ENCODE data around the gene RTL1.

The RTL1 gene

GRCh38 chr14:100903672-100904185 is at the start of gene RTL1:
RTL1 (minus strand) TSS chr14:100903722; CDS start chr14:100884788, 18,934 bp downstream.
- Mint-ChIP-seq H3K27me3 (ENCODE audit: low read depth) (peaks cover 50% of the 10 kb centered on the region), H3K4me1 (ENCODE audit: low read depth) (no peaks in the 10 kb centered on the region), H3K9me3 (no peaks in the 10 kb centered on the region), H3K36me3 (ENCODE audit: low read depth) (no peaks in the 10 kb centered on the region), H3K27ac (no peak within 1 kb of the TSS), H3K4me3 (no peak within 1 kb of the TSS)
- DNase-seq (ENCODE audit: low spot score) = no peak

GRCh38 chr14:100950024-100950423 is 46.5 kb upstream of the RTL1 start:
- H3K27me3 Mint-ChIP-seq (ENCODE audit: low read depth) = peaks cover 6% of the 10 kb centered on the region
- H3K27ac Mint-ChIP-seq = no peak overlapping the region
- H3K36me3 Mint-ChIP-seq (ENCODE audit: low read depth) = no peaks in the 10 kb centered on the region
- H3K9me3 Mint-ChIP-seq = no peaks in the 10 kb centered on the region
- no peak for DNase-seq (ENCODE audit: low spot score)
- H3K4me3 Mint-ChIP-seq = no peak overlapping the region
- H3K4me1 Mint-ChIP-seq (ENCODE audit: low read depth) = no peaks in the 10 kb centered on the region

GRCh38 chr14:100944052-100944451 is 40.5 kb upstream of the RTL1 start:
- no peaks in the 10 kb centered on the region for H3K36me3 Mint-ChIP-seq (ENCODE audit: low read depth)
- DNase-seq (ENCODE audit: low spot score) = no peak
- H3K4me1 Mint-ChIP-seq (ENCODE audit: low read depth) = peaks cover 3% of the 10 kb centered on the region
- no peak overlapping the region for H3K27ac Mint-ChIP-seq
- peaks cover 12% of the 10 kb centered on the region for H3K27me3 Mint-ChIP-seq (ENCODE audit: low read depth)
- no peaks in the 10 kb centered on the region for H3K9me3 Mint-ChIP-seq
- H3K4me3 Mint-ChIP-seq = no peak overlapping the region

GRCh38 chr14:100930270-100930669 is 26.7 kb upstream of the RTL1 start:
- no peak overlapping the region for H3K27ac Mint-ChIP-seq
- DNase-seq (ENCODE audit: low spot score) = no peak
- H3K27me3 Mint-ChIP-seq (ENCODE audit: low read depth) = peaks cover 11% of the 10 kb centered on the region
- H3K4me3 Mint-ChIP-seq = no peak overlapping the region
- no peaks in the 10 kb centered on the region for H3K9me3 Mint-ChIP-seq
- no peaks in the 10 kb centered on the region for H3K4me1 Mint-ChIP-seq (ENCODE audit: low read depth)
- no peaks in the 10 kb centered on the region for H3K36me3 Mint-ChIP-seq (ENCODE audit: low read depth)

GRCh38 chr14:100915560-100915959 is 12.0 kb upstream of the RTL1 start:
- DNase-seq (ENCODE audit: low spot score) = no peak
- H3K27ac Mint-ChIP-seq = no peak overlapping the region
- no peaks in the 10 kb centered on the region for H3K4me1 Mint-ChIP-seq (ENCODE audit: low read depth)
- H3K36me3 Mint-ChIP-seq (ENCODE audit: low read depth) = no peaks in the 10 kb centered on the region
- H3K4me3 Mint-ChIP-seq = no peak overlapping the region
- H3K9me3 Mint-ChIP-seq = no peaks in the 10 kb centered on the region
- H3K27me3 Mint-ChIP-seq (ENCODE audit: low read depth) = no peaks in the 10 kb centered on the region

GRCh38 chr14:100914597-100915021 is 11.1 kb upstream of the RTL1 start:
- H3K36me3 Mint-ChIP-seq (ENCODE audit: low read depth) = no peaks in the 10 kb centered on the region
- no peaks in the 10 kb centered on the region for H3K9me3 Mint-ChIP-seq
- H3K4me1 Mint-ChIP-seq (ENCODE audit: low read depth) = no peaks in the 10 kb centered on the region
- no peak overlapping the region for H3K27ac Mint-ChIP-seq
- no peak overlapping the region for H3K4me3 Mint-ChIP-seq
- H3K27me3 Mint-ChIP-seq (ENCODE audit: low read depth) = no peaks in the 10 kb centered on the region
- DNase-seq (ENCODE audit: low spot score) = no peak

- H3K4me1 Mint-ChIP-seq (ENCODE audit: low read depth) = no peaks in the 10 kb centered on the region
- H3K9me3 Mint-ChIP-seq = no peaks in the 10 kb centered on the region
- no peak for DNase-seq (ENCODE audit: low spot score)
- peaks cover 3% of the 10 kb centered on the region for H3K27me3 Mint-ChIP-seq (ENCODE audit: low read depth)
- no peak overlapping the region for H3K27ac Mint-ChIP-seq
- no peaks in the 10 kb centered on the region for H3K36me3 Mint-ChIP-seq (ENCODE audit: low read depth)
- H3K4me3 Mint-ChIP-seq = no peak overlapping the region
These were observed 8.3 kb upstream of the RTL1 start for GRCh38 chr14:100911665-100912316.

- H3K4me3 Mint-ChIP-seq = no peak overlapping the region
- DNase-seq (ENCODE audit: low spot score) = no peak
- no peaks in the 10 kb centered on the region for H3K4me1 Mint-ChIP-seq (ENCODE audit: low read depth)
- peaks cover 3% of the 10 kb centered on the region for H3K27me3 Mint-ChIP-seq (ENCODE audit: low read depth)
- H3K27ac Mint-ChIP-seq = no peak overlapping the region
- no peaks in the 10 kb centered on the region for H3K36me3 Mint-ChIP-seq (ENCODE audit: low read depth)
- H3K9me3 Mint-ChIP-seq = no peaks in the 10 kb centered on the region
These were observed 7.6 kb upstream of the RTL1 start for GRCh38 chr14:100910888-100911664.

GRCh38 chr14:100909439-100909838 is 5.9 kb upstream of the RTL1 start:
- Mint-ChIP-seq H3K27me3 (ENCODE audit: low read depth) (peaks cover 13% of the 10 kb centered on the region), H3K9me3 (no peaks in the 10 kb centered on the region), H3K4me3 (no peak overlapping the region), H3K27ac (no peak overlapping the region), H3K36me3 (ENCODE audit: low read depth) (no peaks in the 10 kb centered on the region), H3K4me1 (ENCODE audit: low read depth) (no peaks in the 10 kb centered on the region)
- no peak for DNase-seq (ENCODE audit: low spot score)

- no peaks in the 10 kb centered on the region for H3K9me3 Mint-ChIP-seq
- H3K4me3 Mint-ChIP-seq = no peak overlapping the region
- no peak overlapping the region for H3K27ac Mint-ChIP-seq
- H3K27me3 Mint-ChIP-seq (ENCODE audit: low read depth) = peaks cover 21% of the 10 kb centered on the region
- H3K4me1 Mint-ChIP-seq (ENCODE audit: low read depth) = no peaks in the 10 kb centered on the region
- DNase-seq (ENCODE audit: low spot score) = no peak
- H3K36me3 Mint-ChIP-seq (ENCODE audit: low read depth) = no peaks in the 10 kb centered on the region
These were observed 3.7 kb upstream of the RTL1 start for GRCh38 chr14:100907240-100907639.

- Mint-ChIP-seq H3K9me3 (no peaks in the 10 kb centered on the region), H3K4me1 (ENCODE audit: low read depth) (no peaks in the 10 kb centered on the region), H3K27me3 (ENCODE audit: low read depth) (peaks cover 26% of the 10 kb centered on the region), H3K4me3 (no peak overlapping the region), H3K27ac (no peak overlapping the region), H3K36me3 (ENCODE audit: low read depth) (no peaks in the 10 kb centered on the region)
- DNase-seq (ENCODE audit: low spot score) = no peak
These were observed 2.9 kb upstream of the RTL1 start for GRCh38 chr14:100906420-100906819.

- Mint-ChIP-seq H3K4me3 (no peak overlapping the region), H3K27ac (no peak overlapping the region), H3K9me3 (no peaks in the 10 kb centered on the region), H3K36me3 (ENCODE audit: low read depth) (no peaks in the 10 kb centered on the region), H3K27me3 (ENCODE audit: low read depth) (peaks cover 36% of the 10 kb centered on the region), H3K4me1 (ENCODE audit: low read depth) (no peaks in the 10 kb centered on the region)
- no peak for DNase-seq (ENCODE audit: low spot score)
These were observed 1.6 kb upstream of the RTL1 start for GRCh38 chr14:100905166-100905565.

GRCh38 chr14:100904307-100905087 is 975 bp upstream of the RTL1 start:
- no peak overlapping the region for H3K27ac Mint-ChIP-seq
- peaks cover 42% of the 10 kb centered on the region for H3K27me3 Mint-ChIP-seq (ENCODE audit: low read depth)
- no peak for DNase-seq (ENCODE audit: low spot score)
- H3K4me1 Mint-ChIP-seq (ENCODE audit: low read depth) = no peaks in the 10 kb centered on the region
- H3K36me3 Mint-ChIP-seq (ENCODE audit: low read depth) = no peaks in the 10 kb centered on the region
- H3K4me3 Mint-ChIP-seq = no peak overlapping the region
- no peaks in the 10 kb centered on the region for H3K9me3 Mint-ChIP-seq

GRCh38 chr14:100903134-100903468 is 421 bp downstream of the RTL1 start:
- Mint-ChIP-seq H3K27ac (no peak overlapping the region), H3K36me3 (ENCODE audit: low read depth) (no peaks in the 10 kb centered on the region), H3K4me3 (no peak overlapping the region), H3K9me3 (no peaks in the 10 kb centered on the region), H3K27me3 (ENCODE audit: low read depth) (peaks cover 53% of the 10 kb centered on the region), H3K4me1 (ENCODE audit: low read depth) (no peaks in the 10 kb centered on the region)
- DNase-seq (ENCODE audit: low spot score) = no peak
